Measurements from ENCODE around the gene HOPX. TPM values are rescaled to one million over a fixed set of nuclear protein-coding genes. Genes with fewer than 3 reads are reported as not detected.
A peak's percentile ranks its signal among the peaks of the same experiment; 100 is the strongest.

The HOPX gene
- total RNA-seq (ENCODE audit: low replicate concordance) = 2.6 and 2.8 TPM in 2 replicates

GRCh38 chr4:56681158-56681852 lies at the start of gene HOPX:
TSS of gene HOPX (minus strand) at chr4:56681296. CDS start at chr4:56657816, 23,480 bp downstream.
- H3K36me3 ChIP-seq = no peaks in the 10 kb centered on the region
- Mint-ChIP-seq H3K4me3 (no peak within 1 kb of the TSS), H3K9me3 (no peaks in the 10 kb centered on the region), H3K4me1 (peaks cover 12% of the 10 kb centered on the region), H3K27ac (no peak within 1 kb of the TSS), H3K36me3 (no peaks in the 10 kb centered on the region), H3K27me3 (ENCODE audit: insufficient read depth, low read depth) (peaks cover 3% of the 10 kb centered on the region)
- DNase-seq (ENCODE audit: low spot score) = no peak
- no peaks in the 10 kb centered on the region for H3K9me3 ChIP-seq (ENCODE audit: low read depth)
- H3K4me1 ChIP-seq = peaks cover 21% of the 10 kb centered on the region
- no peaks in the 10 kb centered on the region for H3K79me2 ChIP-seq (ENCODE audit: low read depth)
- H3K4me2 ChIP-seq = peak within 1 kb of the TSS; percentile 2
- H3F3A ChIP-seq (ENCODE audit: low read depth) = no peaks in the 10 kb centered on the region
- TF ChIP-seq EZH2phosphoT487 (IDR thresholded peaks at IDR 0.05) (no peak), CTCF (IDR thresholded peaks at IDR 0.05) (no peak), EZH2 (IDR thresholded peaks at IDR 0.05) (no peak)
- no peak within 1 kb of the TSS for H3K4me3 ChIP-seq
- no peak within 1 kb of the TSS for H3K27ac ChIP-seq
- no peaks in the 10 kb centered on the region for H4K20me1 ChIP-seq (ENCODE audit: low read depth)
- H2AFZ ChIP-seq (replicated peaks) = no peak within 1 kb of the TSS
- H3K27me3 ChIP-seq = no peaks in the 10 kb centered on the region
- no peak within 1 kb of the TSS for H3K9ac ChIP-seq

GRCh38 chr4:56730097-56730496 lies 49.0 kb upstream of the HOPX start:
- Mint-ChIP-seq H3K9me3 (no peaks in the 10 kb centered on the region), H3K4me3 (no peak overlapping the region)
- H3K27ac ChIP-seq = no peak overlapping the region

GRCh38 chr4:56728512-56728911 lies 47.4 kb upstream of the HOPX start:
- Histone ChIP-seq H3K79me2 (ENCODE audit: low read depth) (no peaks in the 10 kb centered on the region), H3K36me3 (no peaks in the 10 kb centered on the region), H2AFZ (replicated peaks) (no peak overlapping the region), H3F3A (ENCODE audit: low read depth) (no peaks in the 10 kb centered on the region), H3K9ac (no peak overlapping the region), H4K20me1 (ENCODE audit: low read depth) (no peaks in the 10 kb centered on the region), H3K4me2 (no peak overlapping the region), H3K27ac (no peak overlapping the region), H3K4me3 (no peak overlapping the region), H3K9me3 (ENCODE audit: low read depth) (no peaks in the 10 kb centered on the region), H3K4me1 (peaks cover 6% of the 10 kb centered on the region), H3K27me3 (no peaks in the 10 kb centered on the region)
- Mint-ChIP-seq H3K4me3 (no peak overlapping the region), H3K27ac (no peak overlapping the region), H3K36me3 (no peaks in the 10 kb centered on the region), H3K27me3 (ENCODE audit: insufficient read depth, low read depth) (peaks cover 6% of the 10 kb centered on the region), H3K9me3 (no peaks in the 10 kb centered on the region), H3K4me1 (no peaks in the 10 kb centered on the region)
- no peak for DNase-seq (ENCODE audit: low spot score)
- no peak for TF ChIP-seq EZH2 (IDR thresholded peaks at IDR 0.05)
- TF ChIP-seq EZH2phosphoT487 (IDR thresholded peaks at IDR 0.05) = no peak
- no peak for TF ChIP-seq CTCF (IDR thresholded peaks at IDR 0.05)

More at GRCh38 chr4:56730097-56730496, 49.0 kb upstream of the HOPX start:
- H3K4me3 ChIP-seq = no peak overlapping the region
- H3K4me2 ChIP-seq = no peak overlapping the region
- H3K27me3 ChIP-seq = no peaks in the 10 kb centered on the region
- no peaks in the 10 kb centered on the region for H3K36me3 ChIP-seq
- H3K4me1 Mint-ChIP-seq = no peaks in the 10 kb centered on the region
- no peak overlapping the region for H3K27ac Mint-ChIP-seq
- no peaks in the 10 kb centered on the region for H4K20me1 ChIP-seq (ENCODE audit: low read depth)
- no peaks in the 10 kb centered on the region for H3K36me3 Mint-ChIP-seq
- DNase-seq (ENCODE audit: low spot score) = no peak
- H3K27me3 Mint-ChIP-seq (ENCODE audit: insufficient read depth, low read depth) = peaks cover 6% of the 10 kb centered on the region
- TF ChIP-seq CTCF (IDR thresholded peaks at IDR 0.05) = no peak
- H3F3A ChIP-seq (ENCODE audit: low read depth) = no peaks in the 10 kb centered on the region
- H3K9ac ChIP-seq = no peak overlapping the region
- peaks cover 6% of the 10 kb centered on the region for H3K4me1 ChIP-seq
- H3K79me2 ChIP-seq (ENCODE audit: low read depth) = no peaks in the 10 kb centered on the region
- no peaks in the 10 kb centered on the region for H3K9me3 ChIP-seq (ENCODE audit: low read depth)
- H2AFZ ChIP-seq (replicated peaks) = no peak overlapping the region

Data from neural progenitor cell (in vitro differentiated cells).